Testis (tissue), 2 donors: ENCODE measurements around the gene CYP17A1.

ENCODE experiments used
- POLR2A ChIP-seq: fragments of 450-650 bp; IDR thresholded peaks from one replicate; pipeline ENCODE4 v1.6.1; 2017; ENCODE audit warnings: antibody characterized with exemption, mild to moderate bottlenecking, moderate library complexity
- TF ChIP-seq, protein P1 (sequence below), 3 experiments: fragments of 450-650 bp in 2 of 3; fragments of 200-600 bp in 1 of 3; sonication (generic) in 1 of 3; IDR thresholded peaks; one replicate each; pipeline ENCODE4 v1.5.1; 2016 to 2019; ENCODE audit warnings: antibody characterized with exemption in 3 of 3, mild to moderate bottlenecking in 2 of 3, moderate library complexity in 1 of 3

DNA sequence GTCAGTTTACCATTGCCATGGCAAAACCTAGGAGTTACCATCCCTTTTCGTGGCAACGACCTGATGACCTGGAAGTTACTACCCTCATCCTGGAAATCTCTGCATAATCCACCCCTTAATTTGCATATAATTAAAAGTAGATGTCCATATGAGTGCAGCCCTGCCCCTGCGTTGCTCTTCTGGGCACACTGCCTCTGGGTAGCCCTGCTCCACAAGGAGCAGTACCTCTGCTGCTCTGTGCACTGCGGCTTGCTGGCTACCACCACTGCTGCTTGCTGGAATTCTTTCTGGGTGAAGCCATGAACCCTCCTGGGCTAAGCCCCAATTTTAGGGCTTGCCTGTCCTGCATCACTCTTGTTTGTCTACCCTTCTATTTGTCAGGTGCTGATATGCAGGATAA lies 12.5 kb downstream of the CYP17A1 start:
- TF ChIP-seq, protein P1, sequence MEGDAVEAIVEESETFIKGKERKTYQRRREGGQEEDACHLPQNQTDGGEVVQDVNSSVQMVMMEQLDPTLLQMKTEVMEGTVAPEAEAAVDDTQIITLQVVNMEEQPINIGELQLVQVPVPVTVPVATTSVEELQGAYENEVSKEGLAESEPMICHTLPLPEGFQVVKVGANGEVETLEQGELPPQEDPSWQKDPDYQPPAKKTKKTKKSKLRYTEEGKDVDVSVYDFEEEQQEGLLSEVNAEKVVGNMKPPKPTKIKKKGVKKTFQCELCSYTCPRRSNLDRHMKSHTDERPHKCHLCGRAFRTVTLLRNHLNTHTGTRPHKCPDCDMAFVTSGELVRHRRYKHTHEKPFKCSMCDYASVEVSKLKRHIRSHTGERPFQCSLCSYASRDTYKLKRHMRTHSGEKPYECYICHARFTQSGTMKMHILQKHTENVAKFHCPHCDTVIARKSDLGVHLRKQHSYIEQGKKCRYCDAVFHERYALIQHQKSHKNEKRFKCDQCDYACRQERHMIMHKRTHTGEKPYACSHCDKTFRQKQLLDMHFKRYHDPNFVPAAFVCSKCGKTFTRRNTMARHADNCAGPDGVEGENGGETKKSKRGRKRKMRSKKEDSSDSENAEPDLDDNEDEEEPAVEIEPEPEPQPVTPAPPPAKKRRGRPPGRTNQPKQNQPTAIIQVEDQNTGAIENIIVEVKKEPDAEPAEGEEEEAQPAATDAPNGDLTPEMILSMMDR (IDR thresholded peaks at IDR 0.05), result no peak
- TF ChIP-seq POLR2A, result no peak
